ENCODE results near the gene PPIG.

Gene PPIG

GRCh38 chr2:169584005-169584877, at the start of gene PPIG:
TSS of gene PPIG (plus strand) at chr2:169584351. CDS start at chr2:169604042, 19,691 bp downstream.
- TF ChIP-seq CTCF (IDR thresholded peaks at IDR 0.05) = no peak

DNA sequence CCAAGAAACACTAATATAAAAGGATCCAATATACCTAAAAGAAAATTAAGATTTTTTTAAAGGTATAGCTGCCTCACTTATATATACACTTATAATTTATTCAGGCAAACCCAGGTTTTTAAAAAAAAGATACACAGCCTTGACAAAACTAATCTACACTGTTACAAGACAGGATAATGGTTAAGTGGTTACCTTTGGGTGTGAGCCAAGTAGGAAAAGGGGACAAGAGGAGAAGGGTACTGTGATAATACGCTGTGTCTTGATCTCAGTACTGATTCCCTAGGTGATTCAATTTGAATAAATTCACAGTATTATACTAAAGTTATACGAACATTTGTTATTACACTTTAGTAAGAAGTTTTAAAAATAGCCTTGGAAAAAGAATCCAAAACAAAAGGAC, 44.0 kb upstream of the PPIG start:
- no peak for TF ChIP-seq CTCF (IDR thresholded peaks at IDR 0.05)

GRCh38 chr2:169542433-169542832, 41.7 kb upstream of the PPIG start:
- no peak for TF ChIP-seq CTCF (IDR thresholded peaks at IDR 0.05)

GRCh38 chr2:169546756-169547155, 37.4 kb upstream of the PPIG start:
- TF ChIP-seq CTCF (IDR thresholded peaks at IDR 0.05) = no peak

DNA sequence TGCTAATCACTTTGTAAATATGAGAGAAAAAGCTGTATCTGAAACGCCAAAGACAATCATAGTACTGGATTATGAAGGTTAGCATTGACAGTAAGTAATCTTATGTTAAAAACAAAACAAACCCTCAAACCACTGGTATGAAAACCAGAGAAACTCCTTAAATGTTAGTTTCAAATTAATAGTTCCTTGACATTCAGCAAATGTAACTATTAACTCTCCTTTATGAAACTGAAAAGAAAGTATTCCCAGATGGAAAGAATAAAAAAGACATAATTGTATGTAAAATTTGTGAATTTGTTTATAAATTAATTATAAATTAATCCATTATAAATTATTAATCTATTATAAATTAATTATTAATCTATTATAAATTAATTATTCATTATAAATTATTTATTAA, 22.8 kb upstream of the PPIG start:
- TF ChIP-seq CTCF (IDR thresholded peaks at IDR 0.05) = no peak

DNA sequence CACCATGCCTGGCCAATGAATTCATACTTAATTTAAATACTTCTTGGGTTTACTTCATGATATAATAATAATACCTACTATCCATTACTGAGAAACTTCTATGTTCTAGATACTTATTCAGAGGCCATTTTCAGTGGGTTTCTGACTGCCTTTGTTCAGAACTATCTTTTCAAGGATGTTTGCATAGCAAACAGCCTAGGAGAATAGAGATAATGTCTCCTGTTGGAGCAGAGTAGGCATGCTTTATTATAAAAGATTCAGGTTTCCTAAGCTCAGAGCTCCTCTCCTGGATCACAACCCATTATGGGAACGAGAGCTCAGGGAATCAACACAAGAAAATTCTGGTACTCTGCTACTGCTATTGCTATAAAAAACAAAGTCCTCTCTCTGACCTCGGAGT, 21.6 kb upstream of the PPIG start:
- no peak for TF ChIP-seq CTCF (IDR thresholded peaks at IDR 0.05)

GRCh38 chr2:169565686-169566085, 18.5 kb upstream of the PPIG start:
- no peak for TF ChIP-seq CTCF (IDR thresholded peaks at IDR 0.05)
